ENCODE results near the gene POU2AF1.
A peak's percentile ranks its signal among the peaks of the same experiment; 100 is the strongest.
"Not testable (repeated sequence)": the region's sequence is repeated elsewhere in the genome, so short reads cannot be mapped to it uniquely, and the experiment has no call there.

POU2AF1 gene

DNA sequence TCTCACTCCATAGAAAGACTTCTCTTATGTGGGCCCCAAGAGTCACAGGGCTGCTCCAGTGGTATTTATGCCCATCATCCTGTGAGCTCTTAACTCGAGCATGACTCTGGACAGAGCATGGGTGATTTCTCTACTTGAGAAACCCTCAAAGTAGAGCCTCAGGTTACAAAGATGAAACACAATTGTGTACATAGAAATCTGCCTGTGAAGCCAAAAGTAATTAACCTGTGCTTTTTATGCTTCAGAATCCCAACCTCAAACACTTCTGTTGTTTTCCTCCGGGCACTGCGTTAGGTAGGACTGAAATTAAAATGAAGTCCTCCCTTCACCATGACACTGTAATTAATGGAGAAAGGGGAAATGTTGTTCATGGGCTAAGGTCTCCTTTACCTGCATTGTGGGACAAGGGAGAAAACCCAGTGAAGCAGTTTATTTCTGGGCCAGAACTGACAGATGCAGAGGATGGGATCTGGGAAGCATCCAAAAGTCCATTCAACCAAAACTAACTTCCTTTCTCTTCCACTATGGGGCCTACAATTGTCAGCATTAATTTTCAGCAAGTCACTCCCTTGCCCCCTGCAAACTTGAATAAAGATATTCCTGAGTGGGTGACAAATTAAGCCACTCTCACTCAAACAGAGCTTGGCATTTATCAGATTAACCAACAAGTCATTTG is 24.1 kb upstream of the POU2AF1 start:
- ATAC-seq (replicated peaks) (no peak), DNase-seq (no peak)
- H3K4me1 Mint-ChIP-seq = peaks cover 37 to 40% of the 10 kb centered on the region in 2 donors
- H3K36me3 Mint-ChIP-seq = peaks cover 0 to 9% of the 10 kb centered on the region in 2 donors
- H3K27me3 Mint-ChIP-seq = no peaks in the 10 kb centered on the region
- peaks cover 2 to 3% of the 10 kb centered on the region in 2 donors for H3K9me3 Mint-ChIP-seq
- H3K27ac Mint-ChIP-seq = no peak overlapping the region
- no peak overlapping the region for H3K4me3 Mint-ChIP-seq

DNA sequence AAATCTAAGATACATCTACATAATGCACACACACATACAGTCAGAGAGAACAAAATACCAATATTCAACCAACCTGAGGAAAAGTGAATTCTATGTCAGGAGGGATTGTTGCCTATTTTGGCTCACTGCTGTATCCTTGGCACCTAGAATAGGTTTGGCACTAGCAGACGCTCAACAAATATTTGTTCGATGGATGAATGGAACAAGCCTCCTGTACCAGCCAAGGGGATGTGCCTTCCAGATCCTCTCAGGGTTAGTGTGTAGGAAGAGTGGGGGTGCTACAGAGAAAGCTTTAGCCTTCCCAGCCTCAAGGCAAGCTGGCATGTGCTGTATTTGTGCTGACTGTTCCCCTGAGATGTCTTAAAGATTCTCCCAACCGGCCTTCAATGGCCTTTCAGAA is 23.3 kb upstream of the POU2AF1 start:
- Mint-ChIP-seq H3K9me3 (peaks cover 2 to 3% of the 10 kb centered on the region in 2 donors), H3K27ac (no peak overlapping the region)

DNA sequence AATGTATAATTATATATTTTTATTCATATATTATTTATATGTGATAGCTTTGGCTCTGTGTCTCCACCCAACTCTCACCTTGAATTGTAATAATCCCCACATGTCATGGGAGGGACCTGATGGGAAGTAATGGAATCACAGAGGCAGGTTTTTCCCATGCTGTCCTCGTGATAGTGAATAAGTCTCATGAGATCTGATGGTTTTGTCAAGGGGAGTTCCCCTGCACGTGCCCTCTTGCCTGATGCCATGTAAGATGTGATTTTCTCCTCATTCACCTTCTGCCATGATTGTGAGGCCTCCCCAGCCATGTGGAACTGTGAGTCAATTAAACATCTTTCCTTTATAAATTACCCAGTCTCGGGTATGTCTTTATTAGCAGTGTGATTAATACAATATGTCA is 22.9 kb upstream of the POU2AF1 start:
- not testable (repeated sequence) for ATAC-seq (replicated peaks); H3K36me3 Mint-ChIP-seq; DNase-seq; H3K9me3 Mint-ChIP-seq; H3K4me3 Mint-ChIP-seq; H3K27ac Mint-ChIP-seq; H3K27me3 Mint-ChIP-seq
- H3K4me1 Mint-ChIP-seq = peaks cover 41 to 45% of the 10 kb centered on the region in 2 donors

More for the DNA sequence above, 23.3 kb upstream of the POU2AF1 start:
- H3K4me1 Mint-ChIP-seq = peaks cover 37 to 41% of the 10 kb centered on the region in 2 donors
- no peaks in the 10 kb centered on the region for H3K27me3 Mint-ChIP-seq
- ATAC-seq (replicated peaks) = no peak
- no peak for DNase-seq
- H3K36me3 Mint-ChIP-seq = peaks cover 0 to 9% of the 10 kb centered on the region in 2 donors
- no peak overlapping the region for H3K4me3 Mint-ChIP-seq

DNA sequence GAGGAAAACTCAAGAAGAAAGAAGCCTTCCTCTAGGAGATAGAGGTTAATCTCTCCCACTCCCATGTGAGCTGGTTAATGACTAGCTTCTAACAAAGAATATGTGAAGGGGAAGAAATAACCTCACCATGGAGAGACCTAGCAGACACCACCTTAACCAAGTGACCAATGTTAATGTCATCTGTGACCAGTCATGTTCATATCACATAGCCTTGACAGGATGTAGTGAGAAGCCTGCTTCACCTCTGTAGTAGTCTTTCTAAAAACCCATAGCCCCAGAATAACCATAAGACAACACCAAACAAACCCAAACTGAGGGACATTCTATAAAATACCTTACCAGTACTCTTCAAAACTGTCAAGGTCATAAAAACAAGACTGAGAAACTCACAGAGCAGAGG is 21.5 kb upstream of the POU2AF1 start:
- DNase-seq (no peak), ATAC-seq (replicated peaks) (peak; percentile 63 to 68)
- peak overlapping the region in 1 of 2 donors; percentile 13 for H3K4me3 Mint-ChIP-seq
- H3K4me1 Mint-ChIP-seq = peaks cover 51 to 53% of the 10 kb centered on the region in 2 donors
- peaks cover 3 to 9% of the 10 kb centered on the region in 2 donors for H3K36me3 Mint-ChIP-seq
- H3K9me3 Mint-ChIP-seq = peaks cover 2 to 3% of the 10 kb centered on the region in 2 donors
- H3K27ac Mint-ChIP-seq = peak overlapping the region; percentile 39
- H3K27me3 Mint-ChIP-seq = no peaks in the 10 kb centered on the region

DNA sequence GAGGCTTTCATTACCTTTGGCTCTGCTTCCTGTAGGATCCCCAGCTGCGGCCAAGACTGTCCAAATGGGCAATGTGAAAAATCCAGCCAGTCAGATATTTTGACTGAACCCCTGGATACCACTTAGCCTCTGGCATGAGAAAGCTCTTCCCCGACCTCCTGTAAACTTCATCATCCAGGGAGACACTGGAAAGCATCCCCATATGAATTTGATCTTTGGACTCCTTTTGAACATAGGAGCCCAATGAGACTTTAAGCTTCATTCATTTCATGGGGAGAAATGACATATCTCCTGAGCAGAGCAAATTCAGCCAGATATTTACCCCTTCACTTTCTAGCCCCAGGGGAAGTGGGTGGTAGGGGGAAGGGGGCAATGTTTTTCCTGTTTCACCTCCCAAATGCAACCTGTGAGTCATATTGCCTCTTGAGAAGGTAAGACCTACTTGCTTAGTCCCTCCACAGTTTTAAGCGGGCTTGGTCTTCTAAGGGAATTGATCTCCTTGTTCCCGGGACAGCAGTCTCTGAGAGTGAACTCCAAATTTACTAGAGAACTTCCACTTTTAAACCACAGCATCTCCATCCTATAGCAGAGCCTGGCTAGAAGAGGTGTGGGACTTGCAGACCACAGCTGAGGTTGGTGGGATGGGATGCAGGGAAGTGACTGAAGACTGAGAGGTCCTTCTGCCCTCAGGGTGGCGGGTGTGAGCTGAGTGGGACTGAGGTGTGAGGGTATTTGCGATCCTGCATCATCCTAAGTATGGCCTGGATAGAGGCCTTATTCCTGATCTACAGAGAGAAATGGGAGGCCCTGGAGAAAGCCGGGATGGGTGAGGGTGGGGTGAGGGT is 20.3 kb upstream of the POU2AF1 start:
- peaks cover 3 to 9% of the 10 kb centered on the region in 2 donors for H3K36me3 Mint-ChIP-seq
- H3K9me3 Mint-ChIP-seq = peaks cover 0 to 6% of the 10 kb centered on the region in 2 donors
- H3K27me3 Mint-ChIP-seq = no peaks in the 10 kb centered on the region
- peak overlapping the region; percentile 90 for H3K27ac Mint-ChIP-seq
- peaks cover 56 to 65% of the 10 kb centered on the region in 2 donors for H3K4me1 Mint-ChIP-seq
- ATAC-seq (replicated peaks) = peak; percentile 33 to 41
- no peak for DNase-seq
- peak overlapping the region; percentile 57 to 69 for H3K4me3 Mint-ChIP-seq

DNA sequence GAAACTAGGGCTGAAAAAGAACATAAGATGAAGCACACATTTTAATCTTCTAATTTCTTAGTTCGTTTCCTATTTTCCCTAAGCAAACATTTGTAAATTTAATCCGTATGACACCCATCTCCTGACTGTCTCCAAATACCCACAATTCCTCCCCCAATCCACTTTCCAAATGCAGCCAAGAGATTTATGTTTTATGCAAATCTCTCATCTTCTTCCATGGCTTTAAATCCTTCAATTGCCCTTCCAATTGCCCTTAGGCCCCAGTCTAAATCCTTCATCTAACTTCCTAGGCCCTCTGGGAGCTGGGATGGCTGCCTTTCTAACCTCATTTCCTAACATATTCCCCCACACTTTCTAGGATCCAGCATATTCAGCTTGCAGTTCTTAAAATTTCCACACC is 18.0 kb upstream of the POU2AF1 start:
- peaks cover 0 to 4% of the 10 kb centered on the region in 2 donors for H3K9me3 Mint-ChIP-seq
- DNase-seq = no peak
- peaks cover 71 to 81% of the 10 kb centered on the region in 2 donors for H3K4me1 Mint-ChIP-seq
- H3K4me3 Mint-ChIP-seq = no peak overlapping the region
- ATAC-seq (replicated peaks) = no peak
- H3K27me3 Mint-ChIP-seq = no peaks in the 10 kb centered on the region
- H3K27ac Mint-ChIP-seq = peak overlapping the region; percentile 84
- peaks cover 3 to 4% of the 10 kb centered on the region in 2 donors for H3K36me3 Mint-ChIP-seq

DNA sequence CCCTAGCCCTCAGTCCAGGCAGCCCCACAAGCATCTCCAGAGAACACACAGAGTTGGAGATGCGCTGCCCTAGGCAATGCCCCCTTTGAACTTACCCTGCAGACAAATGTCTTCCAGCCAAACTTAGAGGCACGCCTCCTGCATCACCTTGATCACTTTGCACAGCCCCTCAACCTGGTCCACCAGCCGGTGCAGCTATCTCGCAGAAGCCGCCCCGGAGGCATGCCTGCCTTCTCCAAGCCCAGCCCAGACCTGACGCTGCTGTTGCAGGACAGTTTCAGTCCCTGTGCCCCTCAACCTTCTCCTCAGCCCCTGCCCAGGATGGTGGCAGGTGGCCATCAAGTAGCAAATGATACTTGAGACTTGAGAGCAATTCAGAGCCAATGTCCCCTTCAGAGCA is 16.7 kb upstream of the POU2AF1 start:
- peak overlapping the region; percentile 94 for H3K27ac Mint-ChIP-seq
- no peaks in the 10 kb centered on the region for H3K27me3 Mint-ChIP-seq
- no peak for DNase-seq
- H3K4me1 Mint-ChIP-seq = peaks cover 68 to 78% of the 10 kb centered on the region in 2 donors
- ATAC-seq (replicated peaks) = no peak
- H3K4me3 Mint-ChIP-seq = no peak overlapping the region
- peaks cover 3 to 5% of the 10 kb centered on the region in 2 donors for H3K36me3 Mint-ChIP-seq
- peaks cover 0 to 4% of the 10 kb centered on the region in 2 donors for H3K9me3 Mint-ChIP-seq

DNA sequence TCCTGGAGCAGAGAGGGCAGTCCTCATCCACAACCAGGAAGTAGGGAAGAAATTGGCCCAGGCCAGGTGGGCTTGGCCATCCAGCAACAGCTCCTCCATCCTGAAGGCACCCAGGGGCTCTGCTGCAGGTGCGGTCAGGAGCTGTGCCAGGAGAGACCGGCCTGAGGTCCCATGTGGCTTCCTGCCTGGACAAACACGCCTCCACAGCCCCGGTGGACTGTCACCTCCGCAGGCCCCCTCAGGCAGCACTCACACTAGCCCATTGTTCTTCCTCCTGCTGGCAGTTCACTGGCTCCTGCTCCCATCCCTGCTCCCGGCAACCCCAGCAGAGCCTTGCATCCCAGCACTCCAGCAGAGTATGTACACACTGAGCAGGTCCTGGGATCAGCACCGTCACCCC is 16.0 kb upstream of the POU2AF1 start:
- ATAC-seq (replicated peaks) (no peak), DNase-seq (no peak)
- Mint-ChIP-seq H3K4me1 (peaks cover 69 to 77% of the 10 kb centered on the region in 2 donors), H3K27me3 (no peaks in the 10 kb centered on the region), H3K36me3 (peaks cover 3% of the 10 kb centered on the region in 2 donors), H3K9me3 (peaks cover 0 to 4% of the 10 kb centered on the region in 2 donors), H3K27ac (peak overlapping the region; percentile 94), H3K4me3 (peak overlapping the region in 1 of 2 donors; percentile 6)

DNA sequence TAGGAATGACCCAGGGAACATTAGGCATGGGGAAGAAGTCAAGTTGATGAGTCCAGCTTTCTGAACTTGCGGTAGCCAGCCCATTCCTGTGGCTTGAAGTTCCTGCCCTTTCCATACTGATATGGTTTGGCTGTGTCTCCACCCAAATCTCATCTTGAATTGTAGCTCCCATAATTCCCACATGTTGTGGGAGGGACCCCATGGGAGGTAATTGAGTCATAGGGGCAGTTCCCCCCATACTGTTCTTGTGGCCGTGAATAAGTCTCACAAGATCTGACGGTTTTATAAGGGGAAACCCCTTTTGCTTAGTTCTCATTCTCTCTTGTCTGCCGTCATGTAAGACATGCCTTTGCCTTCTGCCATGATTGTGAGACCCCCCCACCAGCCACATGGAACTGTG is 15.1 kb upstream of the POU2AF1 start:
- ATAC-seq (replicated peaks) = peak; percentile 72 to 76
- Mint-ChIP-seq H3K4me1 (peaks cover 63 to 76% of the 10 kb centered on the region in 2 donors), H3K4me3 (peak overlapping the region; percentile 9 to 13), H3K27ac (peak overlapping the region; percentile 92)
- DNase-seq, H3K9me3 Mint-ChIP-seq, H3K27me3 Mint-ChIP-seq, H3K36me3 Mint-ChIP-seq: not testable (repeated sequence)

DNA sequence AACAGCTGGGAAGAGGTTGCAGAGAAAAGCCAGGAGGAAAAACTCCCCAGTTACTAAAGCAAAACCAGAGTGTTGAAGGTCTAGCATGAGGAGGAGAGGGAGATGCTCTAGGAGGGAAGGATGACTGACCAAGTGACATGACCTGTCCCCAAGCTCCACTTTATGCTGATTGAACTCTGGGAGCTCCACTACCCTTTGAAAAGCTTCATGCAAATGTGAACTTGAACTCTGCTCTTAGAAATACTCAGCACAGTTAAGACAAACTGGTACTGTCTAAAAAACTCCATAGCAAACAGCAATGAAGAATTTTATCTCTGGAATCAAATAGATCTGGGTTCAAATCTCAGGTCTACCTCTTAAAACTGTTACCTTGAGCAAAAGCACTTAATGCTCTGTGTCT is 14.5 kb upstream of the POU2AF1 start:
- Mint-ChIP-seq H3K27ac (peak overlapping the region; percentile 69), H3K27me3 (no peaks in the 10 kb centered on the region), H3K4me1 (peaks cover 63 to 76% of the 10 kb centered on the region in 2 donors), H3K36me3 (peaks cover 3% of the 10 kb centered on the region in 2 donors), H3K4me3 (no peak overlapping the region), H3K9me3 (peaks cover 0 to 4% of the 10 kb centered on the region in 2 donors)
- no peak for ATAC-seq (replicated peaks)
- no peak for DNase-seq

DNA sequence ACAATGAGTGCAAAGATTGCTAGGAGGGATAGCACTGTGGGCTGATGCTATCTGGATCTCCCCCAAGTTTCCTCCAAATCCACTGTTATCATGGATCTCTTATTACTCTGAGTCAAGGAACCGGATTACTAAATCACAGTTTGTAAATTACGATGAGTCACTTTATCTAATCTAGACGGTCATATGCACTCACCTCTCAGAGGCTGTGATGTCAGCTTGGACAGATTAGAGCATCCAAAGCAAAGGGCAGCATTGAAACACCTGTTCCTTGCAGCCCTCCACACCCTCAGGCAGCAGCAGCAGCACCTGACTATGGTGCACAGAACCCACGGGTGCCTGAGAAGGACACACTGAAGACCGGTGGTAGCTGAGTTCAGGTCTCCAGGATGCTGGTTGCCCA is 14.0 kb upstream of the POU2AF1 start:
- H3K4me1 Mint-ChIP-seq = peaks cover 62 to 76% of the 10 kb centered on the region in 2 donors
- H3K27ac Mint-ChIP-seq = no peak overlapping the region
- no peaks in the 10 kb centered on the region for H3K27me3 Mint-ChIP-seq
- no peak for DNase-seq
- peaks cover 1 to 3% of the 10 kb centered on the region in 2 donors for H3K36me3 Mint-ChIP-seq
- peaks cover 0 to 4% of the 10 kb centered on the region in 2 donors for H3K9me3 Mint-ChIP-seq
- no peak overlapping the region for H3K4me3 Mint-ChIP-seq
- ATAC-seq (replicated peaks) = no peak

DNA sequence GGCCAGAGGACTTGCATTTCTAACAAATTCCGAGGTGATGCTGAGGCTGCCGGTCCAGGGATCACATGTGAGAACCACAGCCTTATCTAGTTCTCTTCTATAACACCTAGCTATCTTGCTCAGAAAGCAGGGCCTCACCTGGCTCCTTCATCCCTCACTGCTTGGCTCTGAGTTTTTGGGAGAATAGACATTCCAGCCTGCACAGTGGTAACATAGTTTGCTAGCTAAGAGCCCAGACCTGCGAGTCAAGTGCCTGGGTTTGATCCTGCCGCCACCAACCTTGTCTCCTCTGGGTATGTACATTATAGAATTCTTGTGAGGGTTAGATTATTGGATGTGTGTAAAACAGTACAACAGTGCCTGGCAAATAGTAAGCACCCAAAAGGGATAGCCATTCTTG is 13.5 kb upstream of the POU2AF1 start:
- Mint-ChIP-seq H3K9me3 (peaks cover 0 to 4% of the 10 kb centered on the region in 2 donors), H3K27me3 (no peaks in the 10 kb centered on the region), H3K4me1 (peaks cover 58 to 71% of the 10 kb centered on the region in 2 donors), H3K27ac (no peak overlapping the region), H3K36me3 (peaks cover 1 to 3% of the 10 kb centered on the region in 2 donors), H3K4me3 (no peak overlapping the region)
- no peak for DNase-seq
- ATAC-seq (replicated peaks) = no peak

DNA sequence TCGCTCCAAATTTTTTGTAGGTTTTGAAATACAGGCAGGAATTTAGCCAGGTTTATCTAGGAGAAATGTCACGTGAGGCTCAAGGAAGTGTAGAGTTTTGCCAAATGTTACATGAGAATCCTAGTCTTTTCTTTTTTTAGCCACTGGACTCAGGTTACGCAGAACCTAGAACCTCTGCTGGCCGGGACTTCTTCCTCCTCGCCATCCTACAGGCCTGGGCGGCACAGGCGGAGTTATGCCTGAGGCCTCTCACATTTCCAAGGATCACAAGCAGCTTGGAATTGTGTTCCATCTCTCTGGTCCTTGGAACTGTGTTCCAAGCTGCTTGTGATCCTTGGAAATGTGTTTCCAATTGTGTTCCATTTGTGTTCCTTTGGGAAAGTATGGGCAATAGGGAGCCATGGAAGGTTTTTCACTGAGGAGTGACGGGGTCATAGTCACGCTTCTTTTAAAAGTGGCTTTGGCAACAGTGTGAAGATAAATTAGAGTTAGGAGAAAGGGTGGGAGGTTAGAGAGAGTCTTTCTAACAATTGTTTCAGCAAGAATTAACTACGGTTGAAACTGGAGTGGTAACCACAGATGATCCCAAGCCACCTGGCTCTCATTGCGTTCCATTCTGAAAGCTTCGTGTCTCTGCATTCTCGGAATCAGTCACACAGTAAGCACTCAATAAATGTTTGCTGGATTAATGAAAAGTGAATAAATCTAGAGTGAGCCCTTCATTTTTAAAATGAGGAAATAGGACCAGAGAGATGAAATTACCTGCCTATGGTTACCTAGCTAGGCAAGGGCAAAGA is 12.5 kb upstream of the POU2AF1 start:
- Mint-ChIP-seq H3K27me3 (no peaks in the 10 kb centered on the region), H3K36me3 (peaks cover 1 to 3% of the 10 kb centered on the region in 2 donors), H3K9me3 (peaks cover 0 to 4% of the 10 kb centered on the region in 2 donors), H3K4me1 (peaks cover 51 to 62% of the 10 kb centered on the region in 2 donors), H3K4me3 (no peak overlapping the region), H3K27ac (peak overlapping the region; percentile 44)
- ATAC-seq (replicated peaks) (no peak), DNase-seq (no peak)

DNA sequence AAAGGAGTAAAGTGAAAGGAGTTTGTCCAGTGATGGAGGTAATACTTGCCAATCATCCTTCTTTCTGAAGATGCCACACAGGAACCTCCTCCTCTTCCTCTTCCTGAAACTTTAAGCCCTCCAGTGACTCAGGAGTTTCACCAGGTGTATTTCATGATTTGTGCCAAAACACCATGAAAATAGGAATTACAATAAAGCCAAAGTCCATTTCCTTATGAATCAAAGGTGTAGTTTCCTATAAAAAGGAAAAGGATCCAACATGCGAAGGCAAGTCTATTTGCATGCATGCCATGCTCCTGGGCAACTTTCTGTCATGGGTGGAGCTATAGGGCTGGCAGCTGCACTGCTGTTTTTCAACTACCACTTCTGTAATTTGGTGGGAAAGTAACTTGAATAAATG is 9.8 kb upstream of the POU2AF1 start:
- Mint-ChIP-seq H3K4me3 (no peak overlapping the region), H3K4me1 (peaks cover 29 to 35% of the 10 kb centered on the region in 2 donors), H3K27ac (peak overlapping the region; percentile 66), H3K9me3 (no peaks in the 10 kb centered on the region), H3K27me3 (no peaks in the 10 kb centered on the region), H3K36me3 (peaks cover 0 to 1% of the 10 kb centered on the region in 2 donors)
- ATAC-seq (replicated peaks) = no peak
- no peak for DNase-seq
